ENCODE data around the gene CRY2. TPM values are rescaled to one million over a fixed set of nuclear protein-coding genes. Genes with fewer than 3 reads are reported as not detected.

The CRY2 gene
- total and polyA plus RNA-seq, 2 of the 8 experiments (the other 6 are each of a cell fraction or from before 2014, with no cell fraction given): 8.0 to 9.4 TPM

- Histone ChIP-seq H4K20me1 (replicated peaks in 1 of 2; ENCODE audit: control insufficient read depth in 1 of 2, insufficient read depth in 2 of 2, low read length in 2 of 2) (peaks cover 2 to 14% of the 10 kb centered on the region in 2 experiments), H2BK5ac (ENCODE audit: low read depth, low read length) (no peak overlapping the region), H3K18ac (ENCODE audit: extremely low read depth, low read length) (no peak overlapping the region), H2BK12ac (ENCODE audit: low read depth, low read length) (no peak overlapping the region), H2BK20ac (ENCODE audit: low read length) (no peak overlapping the region), H3K23ac (ENCODE audit: insufficient read length) (no peak overlapping the region), H4K91ac (replicated peaks; ENCODE audit: insufficient read length, low read length) (no peak overlapping the region), H4K8ac (ENCODE audit: extremely low read depth, insufficient read depth, low read length) (no peak overlapping the region), H3K9ac (replicated peaks in 1 of 4; ENCODE audit: extremely low read depth in 1 of 4, low read depth in 3 of 4, low read length in 3 of 4) (no peak overlapping the region), H3K27ac (ENCODE audit: low read depth, low read length) (no peak overlapping the region), H3K23me2 (ENCODE audit: low read depth, low read length) (peaks cover 16% of the 10 kb centered on the region; the same call in 1 of the 2 replicates), H3K14ac (ENCODE audit: insufficient read length) (no peak overlapping the region), H3K4me1 (replicated peaks in 1 of 4; ENCODE audit: control insufficient read depth in 3 of 4, insufficient read depth in 4 of 4, low read length in 3 of 4) (peaks cover 0 to 9% (median 3%) of the 10 kb centered on the region in 4 experiments; a peak in 3 of 7 replicates), H3K36me3 (ENCODE audit: control insufficient read depth in 2 of 4, insufficient read depth in 4 of 4, low read length in 3 of 4) (peaks cover 0 to 9% (median 0%) of the 10 kb centered on the region in 4 experiments; a peak in 3 of 8 replicates), H2BK15ac (ENCODE audit: low read length) (no peak overlapping the region), H3K79me2 (ENCODE audit: control insufficient read depth in 1 of 2, insufficient read depth in 2 of 2, low read length in 2 of 2) (no peaks in the 10 kb centered on the region), H4K5ac (ENCODE audit: insufficient read length, low read depth, low read length) (no peak overlapping the region), H2BK120ac (replicated peaks; ENCODE audit: low read depth, low read length) (no peak overlapping the region), H3K4me2 (ENCODE audit: insufficient read depth in 1 of 2, low read depth in 2 of 2, low read length in 2 of 2) (peak overlapping the region in 1 of 2 experiments; percentile 25; a peak in 1 of 4 replicates), H3K27me3 (replicated peaks in 1 of 4; ENCODE audit: control insufficient read depth in 3 of 4, extremely low read depth in 1 of 4, insufficient read depth in 3 of 4, low read length in 3 of 4) (peaks cover 6 to 18% (median 11%) of the 10 kb centered on the region in 4 experiments), H3K4me3 (ENCODE audit: extremely low read depth in 1 of 4, insufficient read depth in 2 of 4, low read depth in 3 of 4, low read length in 4 of 4) (no peak overlapping the region; a peak in 1 of 8 replicates), H2AFZ (ENCODE audit: low read length) (no peak overlapping the region), H3K56ac (replicated peaks; ENCODE audit: insufficient read length, low read depth, low read length) (no peak overlapping the region), H3K4ac (replicated peaks; ENCODE audit: insufficient read length, low read depth, low read length) (no peak overlapping the region), H3K9me3 (ENCODE audit: insufficient read depth in 2 of 2, low read depth in 1 of 2, low read length in 1 of 2) (no peaks in the 10 kb centered on the region), H2AK5ac (ENCODE audit: low read depth, low read length) (no peak overlapping the region), H3K79me1 (ENCODE audit: low read depth, low read length) (peaks cover 6% of the 10 kb centered on the region)
- FAIRE-seq (no peak), DNase-seq (ENCODE audit: low read depth in 1 of 2, low spot score in 2 of 2) (no peak)
- POLR2A ChIA-PET (ENCODE audit: partially characterized antibody): interaction anchor here (1.1 kb wide), 1 partner anchor 115 kb away, joined by 3 read pairs; no protein-coding TSS in a partner anchor
- CTCF ChIA-PET (ENCODE audit: partially characterized antibody): interaction anchor here (0.9 to 2.7 kb wide), 3 partner anchors 9 to 36 kb away, joined by 3 to 9 read pairs (median 8); no protein-coding TSS in a partner anchor
- WGBS, 2 experiments (ENCODE audit: extremely low coverage in 1 of 2, insufficient coverage in 1 of 2, insufficient read length in 1 of 2, insufficient replicate concordance in 2 of 2, low coverage in 1 of 2, low lambda C conversion rate in 2 of 2, missing lambda C conversion rate in 1 of 2): 88% methylated on average over 7 of the region's 7 CpGs; no CpG with 5 or more reads in 1 of the 2 experiments
- no peak for TF ChIP-seq CBX8 (IDR thresholded peaks at IDR 0.05; ENCODE audit: borderline replicate concordance, low read depth, low read length)
- no peak for TF ChIP-seq HDAC6 (IDR thresholded peaks at IDR 0.05; ENCODE audit: low read depth, low read length)
- TF ChIP-seq KDM5A (IDR thresholded peaks at IDR 0.05; ENCODE audit: low read length): no peak
- no peak for TF ChIP-seq SAP30 (IDR thresholded peaks at IDR 0.05; ENCODE audit: insufficient read depth, insufficient replicate concordance, low read length)
- no peak for TF ChIP-seq NRF1 (IDR thresholded peaks at IDR 0.05; ENCODE audit: low read depth, low read length)
- no peak for TF ChIP-seq FOSL1 (IDR thresholded peaks at IDR 0.05; ENCODE audit: insufficient read depth, low read depth, low read length)
- TF ChIP-seq E2F6 (IDR thresholded peaks at IDR 0.05): no peak
- TF ChIP-seq JUND (IDR thresholded peaks at IDR 0.05; ENCODE audit: low read length): no peak
- TF ChIP-seq POLR2A (IDR thresholded peaks at IDR 0.05; ENCODE audit: control extremely low read depth in 1 of 2, low read depth in 2 of 2, low read length in 2 of 2): no peak
- no peak for TF ChIP-seq ASH2L (IDR thresholded peaks at IDR 0.05; ENCODE audit: low read length)
- no peak for TF ChIP-seq SP2 (IDR thresholded peaks at IDR 0.05; ENCODE audit: low read length)
- no peak for TF ChIP-seq RFX5 (IDR thresholded peaks at IDR 0.05; ENCODE audit: borderline replicate concordance, low read depth, low read length)
Observed at GRCh38 chr11:45806937-45807791, 40.1 kb upstream of the CRY2 start.

Data from H1 (cell line).